ENCODE results near the gene ANKRD28. TPM values are rescaled to one million over a fixed set of nuclear protein-coding genes. Genes with fewer than 3 reads are reported as not detected.

ANKRD28 gene
- total RNA-seq, 1 experiment from 2014 or later = 47.5 TPM

- Histone ChIP-seq H3K4me2 (ENCODE audit: low read length) (no peak overlapping the region), H3K9ac (ENCODE audit: low read length) (no peak overlapping the region), H3K79me2 (ENCODE audit: insufficient read depth, low read length) (no peaks in the 10 kb centered on the region), H3K4me3 (replicated peaks in 1 of 2; ENCODE audit: low read depth in 1 of 2, low read length in 2 of 2) (no peak overlapping the region), H3K27me3 (ENCODE audit: insufficient read depth, low read length) (no peaks in the 10 kb centered on the region), H3K36me3 (ENCODE audit: control insufficient read depth in 1 of 2, insufficient read depth in 2 of 2, low read length in 2 of 2) (peaks cover 0 to 8% of the 10 kb centered on the region in 2 experiments; a peak in 1 of 4 replicates), H3K4me1 (ENCODE audit: control insufficient read depth in 1 of 2, insufficient read depth in 2 of 2, low read length in 2 of 2) (no peaks in the 10 kb centered on the region), H3K9me2 (ENCODE audit: insufficient read depth) (no peaks in the 10 kb centered on the region), H2AFZ (ENCODE audit: low read depth, low read length, poor library complexity, severe bottlenecking) (no peak overlapping the region), H3K9me3 (ENCODE audit: control insufficient read depth in 1 of 2, insufficient read depth in 1 of 2, low read depth in 1 of 2, low read length in 2 of 2) (no peaks in the 10 kb centered on the region), H3K27ac (ENCODE audit: low read depth, low read length) (no peak overlapping the region), H4K20me1 (ENCODE audit: insufficient read depth) (no peaks in the 10 kb centered on the region)
- ChIA-PET POLR2A (no interaction called here), RAD21 (ENCODE audit: low non-redundant PET in 1 of 2, low total read pairs in 2 of 2, uncharacterized antibody in 2 of 2, unreplicated experiment in 2 of 2) (no interaction called here), CTCF (no interaction called here)
- intact Hi-C loops (cut with micrococcal nuclease) = no loop called here
- TF ChIP-seq TCF7L2 (IDR thresholded peaks at IDR 0.05; ENCODE audit: borderline replicate concordance, extremely low read depth, insufficient read depth, insufficient read length) (no peak), ELF1 (IDR thresholded peaks at IDR 0.05; ENCODE audit: borderline replicate concordance, low read depth) (no peak), ZNF274 (IDR thresholded peaks at IDR 0.05; ENCODE audit: low read depth, low read length) (no peak), POLR2A (IDR thresholded peaks at IDR 0.05; ENCODE audit: borderline replicate concordance, extremely low read depth, insufficient read depth, insufficient read length) (no peak), YY1 (IDR thresholded peaks at IDR 0.05; ENCODE audit: extremely low read depth, insufficient replicate concordance, low read depth, low read length) (no peak), POLR2AphosphoS5 (IDR thresholded peaks at IDR 0.05; ENCODE audit: low read depth, low read length) (no peak), CBX3 (IDR thresholded peaks at IDR 0.05; ENCODE audit: low read depth) (no peak), JUND (IDR thresholded peaks at IDR 0.05) (no peak), ZFX (IDR thresholded peaks at IDR 0.05) (no peak), CTCF (IDR thresholded peaks at IDR 0.05 in 2 of 3, conservative IDR thresholded peaks at IDR 0.05 in 1 of 3; ENCODE audit: borderline replicate concordance in 1 of 3, insufficient read depth in 1 of 3, low read depth in 2 of 3, low read length in 2 of 3) (no peak), CEBPB (IDR thresholded peaks at IDR 0.05; ENCODE audit: low read depth) (no peak), SP1 (IDR thresholded peaks at IDR 0.05; ENCODE audit: low read depth) (no peak)
- BruUV-seq (replicated peaks) = no TSS peak
- no peak for DNase-seq (ENCODE audit: low read depth, low spot score)
- ATAC-seq = no peak
Measured at GRCh38 chr3:15703346-15703745, 94.4 kb downstream of the ANKRD28 start.
